ENCODE results near the gene SEMA6A.
A peak's percentile ranks its signal among the peaks of the same experiment; 100 is the strongest.

The SEMA6A gene

DNA sequence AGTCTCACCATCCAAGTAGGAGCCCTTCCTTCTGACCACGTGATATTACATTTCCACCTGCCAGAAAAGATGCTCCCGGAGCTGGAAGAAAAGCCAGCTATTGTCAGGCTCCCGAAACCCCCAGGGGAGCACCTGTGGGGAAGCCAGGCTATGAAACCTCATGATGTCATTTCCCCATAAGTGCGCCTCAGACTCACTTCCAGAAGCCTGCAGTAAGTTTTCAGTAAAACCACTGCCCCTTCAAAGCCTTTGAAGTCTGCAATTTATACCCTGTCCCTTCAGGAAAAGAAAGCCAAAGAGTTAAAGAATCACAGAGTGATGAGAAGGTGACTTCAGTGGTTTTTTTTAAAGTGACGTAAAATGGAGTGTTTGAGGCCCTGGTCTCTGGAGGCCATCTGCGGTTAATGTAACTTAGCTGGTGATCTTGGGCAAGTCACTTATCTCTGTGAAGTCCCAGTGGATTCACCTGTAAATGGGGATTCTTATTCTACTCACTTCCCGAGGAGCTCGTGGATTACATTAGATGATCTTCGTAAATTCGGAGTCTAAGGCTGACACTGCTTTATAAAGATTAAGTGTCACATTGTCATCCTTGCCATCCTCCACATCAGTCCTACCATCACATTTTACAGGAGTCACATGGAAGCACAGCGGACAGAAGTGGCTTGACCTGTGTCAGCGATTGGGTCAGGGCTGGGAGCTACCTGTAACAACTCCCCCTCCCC is 2.6 kb upstream of the SEMA6A start:
- TF ChIP-seq CTCF (IDR thresholded peaks at IDR 0.05; ENCODE audit: low read length, missing control alignments): no peak
- no peak overlapping the region for H3K4me3 ChIP-seq (replicated peaks; ENCODE audit: low read depth, low read length)
- no peak for DNase-seq (ENCODE audit: low read depth)

- peak; percentile 78 for TF ChIP-seq CTCF (IDR thresholded peaks at IDR 0.05; ENCODE audit: low read length, missing control alignments)
- peak overlapping the region; percentile 64 for H3K4me3 ChIP-seq (replicated peaks; ENCODE audit: low read depth, low read length)
- peak; percentile 70 for DNase-seq (ENCODE audit: low read depth)
Observed at GRCh38 chr5:116576053-116576713, 1.6 kb upstream of the SEMA6A start.

GRCh38 chr5:116575326-116576052 is 866 bp upstream of the SEMA6A start:
- peak; percentile 39 for DNase-seq (ENCODE audit: low read depth)
- TF ChIP-seq CTCF (IDR thresholded peaks at IDR 0.05; ENCODE audit: low read length, missing control alignments): no peak
- H3K4me3 ChIP-seq (replicated peaks; ENCODE audit: low read depth, low read length): peak overlapping the region; percentile 64

GRCh38 chr5:116573702-116574366 is 789 bp downstream of the SEMA6A start:
- peak overlapping the region; percentile 64 for H3K4me3 ChIP-seq (replicated peaks; ENCODE audit: low read depth, low read length)
- no peak for TF ChIP-seq CTCF (IDR thresholded peaks at IDR 0.05; ENCODE audit: low read length, missing control alignments)
- peak; percentile 22 for DNase-seq (ENCODE audit: low read depth)

- peak overlapping the region; percentile 64 for H3K4me3 ChIP-seq (replicated peaks; ENCODE audit: low read depth, low read length)
- TF ChIP-seq CTCF (IDR thresholded peaks at IDR 0.05; ENCODE audit: low read length, missing control alignments): no peak
- DNase-seq (ENCODE audit: low read depth): peak; percentile 9
Observed at GRCh38 chr5:116573279-116573701, 1.3 kb downstream of the SEMA6A start.

- peak overlapping the region; percentile 64 for H3K4me3 ChIP-seq (replicated peaks; ENCODE audit: low read depth, low read length)
Observed at GRCh38 chr5:116572350-116573278, 2.0 kb downstream of the SEMA6A start.

More at GRCh38 chr5:116572350-116573278, 2.0 kb downstream of the SEMA6A start:
- peak; percentile 16 for DNase-seq (ENCODE audit: low read depth)
- TF ChIP-seq CTCF (IDR thresholded peaks at IDR 0.05; ENCODE audit: low read length, missing control alignments): no peak
